ENCODE measurements around the gene PCGF3. TPM values are rescaled to one million over a fixed set of nuclear protein-coding genes. Genes with fewer than 3 reads are reported as not detected.

PCGF3 gene
- total RNA-seq, 1 experiment from 2014 or later, result 18.7 TPM

DNA sequence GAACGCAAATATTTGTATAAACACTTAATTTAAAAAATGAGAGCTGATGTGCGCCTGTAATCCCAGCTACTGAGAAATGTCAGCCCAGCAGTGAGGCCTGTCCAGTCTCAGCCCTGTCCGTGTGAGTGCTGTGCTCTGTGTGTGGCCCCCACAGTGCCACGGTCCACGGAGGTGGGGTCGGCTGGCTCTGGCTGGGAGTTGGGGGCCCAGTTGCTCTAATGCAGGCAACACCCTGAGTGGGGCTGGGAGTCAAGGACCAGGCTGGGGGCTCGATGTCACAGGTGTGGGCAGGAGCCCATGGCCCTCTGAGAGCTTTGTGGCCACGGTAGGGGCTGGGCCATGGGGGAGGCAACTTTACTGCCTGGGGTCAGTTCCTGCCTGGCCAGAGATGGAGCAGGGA is 12.8 kb downstream of the PCGF3 start:
- Histone ChIP-seq H3K9ac (ENCODE audit: low read length) (no peak overlapping the region), H3K27ac (ENCODE audit: low read length) (no peak overlapping the region), H3K9me2 (replicated peaks; ENCODE audit: insufficient read depth, low read length) (no peaks in the 10 kb centered on the region), H3K36me3 (ENCODE audit: insufficient read depth, low read length) (peaks cover 3% of the 10 kb centered on the region; the same call in 1 of the 2 replicates), H3K4me2 (ENCODE audit: low read depth, low read length, poor library complexity, severe bottlenecking) (no peak overlapping the region), H2AFZ (ENCODE audit: low read length) (no peak overlapping the region), H3K4me3 (ENCODE audit: low read length) (no peak overlapping the region), H3K27me3 (ENCODE audit: low read length) (no peaks in the 10 kb centered on the region), H3K4me1 (ENCODE audit: low read length) (no peaks in the 10 kb centered on the region), H4K20me1 (ENCODE audit: insufficient read depth, low read depth, low read length) (no peaks in the 10 kb centered on the region), H3K79me2 (ENCODE audit: low read length) (peaks cover 58% of the 10 kb centered on the region), H3K9me3 (ENCODE audit: low read length) (no peaks in the 10 kb centered on the region)
- DNase-seq, result no peak

DNA sequence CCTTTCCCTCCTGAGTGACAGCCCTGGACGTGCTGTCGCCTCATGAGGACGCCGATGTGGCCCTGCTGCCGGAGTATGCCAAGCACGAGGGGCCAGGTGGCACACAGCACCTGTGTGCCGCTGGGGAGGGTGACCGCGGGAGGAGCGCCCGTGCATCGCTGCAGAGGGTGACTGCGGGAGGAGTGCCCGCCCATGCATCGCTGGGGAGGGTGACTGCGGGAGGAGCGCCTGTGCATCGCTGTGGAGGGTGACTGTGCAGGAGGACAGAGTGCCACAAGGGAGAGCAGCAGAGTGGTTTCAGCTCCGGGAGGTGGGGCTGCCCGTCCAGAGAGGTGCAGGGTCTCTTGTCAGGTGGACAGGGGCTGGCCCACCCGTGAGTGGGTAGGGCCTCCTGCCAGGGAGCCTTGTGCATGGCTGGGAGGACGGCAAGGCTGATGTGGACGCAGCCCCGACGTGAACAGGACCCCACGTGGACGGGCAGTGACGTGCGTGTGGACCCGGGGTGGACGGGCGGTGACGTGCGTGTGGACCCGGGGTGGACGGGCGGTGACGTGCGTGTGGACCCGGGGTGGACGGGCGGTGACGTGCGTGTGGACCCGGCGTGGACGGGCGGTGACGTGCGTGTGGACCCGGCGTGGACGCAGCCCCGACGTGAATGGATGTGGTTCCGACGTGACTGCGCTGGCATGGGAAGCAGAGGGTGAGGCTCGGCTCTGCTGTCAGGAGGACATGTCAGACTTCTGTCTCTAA is 14.7 kb downstream of the PCGF3 start:
- H3K27ac ChIP-seq (ENCODE audit: low read length), result no peak overlapping the region
- no peak overlapping the region for H2AFZ ChIP-seq (ENCODE audit: low read length)
- no peak for DNase-seq
- no peaks in the 10 kb centered on the region for H3K9me2 ChIP-seq (replicated peaks; ENCODE audit: insufficient read depth, low read length)
- no peak overlapping the region for H3K9ac ChIP-seq (ENCODE audit: low read length)
- no peak overlapping the region for H3K4me2 ChIP-seq (ENCODE audit: low read depth, low read length, poor library complexity, severe bottlenecking)
- no peaks in the 10 kb centered on the region for H3K9me3 ChIP-seq (ENCODE audit: low read length)
- H3K27me3 ChIP-seq (ENCODE audit: low read length), result no peaks in the 10 kb centered on the region
- no peaks in the 10 kb centered on the region for H4K20me1 ChIP-seq (ENCODE audit: insufficient read depth, low read depth, low read length)
- no peak overlapping the region for H3K4me3 ChIP-seq (ENCODE audit: low read length)
- H3K4me1 ChIP-seq (ENCODE audit: low read length), result no peaks in the 10 kb centered on the region
- H3K79me2 ChIP-seq (ENCODE audit: low read length), result peaks cover 39% of the 10 kb centered on the region
- H3K36me3 ChIP-seq (ENCODE audit: insufficient read depth, low read length), result no peaks in the 10 kb centered on the region

DNA sequence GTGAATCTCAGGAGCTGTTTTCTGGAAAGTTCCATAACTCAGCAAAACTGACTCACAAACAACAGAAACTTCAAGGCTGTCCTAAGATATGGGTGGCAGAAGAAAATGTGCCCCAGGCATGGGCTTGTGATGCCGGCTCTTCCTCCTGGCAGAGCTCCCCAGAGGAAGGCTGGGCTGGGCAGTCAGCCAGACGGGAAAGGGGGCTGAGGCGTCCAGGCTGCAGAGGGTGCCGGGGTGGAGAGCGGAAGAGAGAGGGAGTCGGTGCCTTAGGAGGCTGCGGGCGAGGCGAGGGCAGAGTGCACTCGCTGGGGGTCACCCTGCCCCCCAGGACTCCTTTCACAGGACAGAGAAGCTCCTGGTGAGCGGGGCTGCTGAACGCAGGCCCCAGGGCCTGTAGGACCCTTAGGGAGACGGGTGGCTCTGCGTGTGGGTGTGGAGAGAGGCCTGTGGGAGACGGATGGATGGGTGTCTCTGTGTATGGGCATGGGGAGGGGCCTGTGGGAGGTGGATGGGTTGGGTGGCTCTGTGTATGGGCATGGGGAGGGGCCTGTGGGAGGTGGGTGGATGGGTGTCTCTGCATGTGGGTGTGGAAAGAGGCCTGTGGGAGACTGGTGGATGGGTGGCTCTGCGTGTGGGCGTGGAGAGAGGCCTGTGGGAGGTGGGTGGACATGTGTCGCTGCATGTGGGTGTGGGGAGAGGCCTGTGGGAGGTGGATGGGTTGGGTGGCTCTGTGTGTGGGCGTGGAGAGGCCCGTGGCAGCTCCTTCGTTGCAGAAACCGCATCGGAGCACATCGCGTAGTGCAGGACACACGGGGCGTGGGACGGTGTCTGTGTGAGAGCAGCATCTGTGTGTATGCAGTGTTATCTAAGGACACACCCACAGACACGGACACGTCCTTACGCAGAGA is 15.9 kb downstream of the PCGF3 start:
- Histone ChIP-seq H3K79me2 (ENCODE audit: low read length) (peaks cover 45% of the 10 kb centered on the region), H3K9me2 (replicated peaks; ENCODE audit: insufficient read depth, low read length) (no peaks in the 10 kb centered on the region), H3K9ac (ENCODE audit: low read length) (no peak overlapping the region), H4K20me1 (ENCODE audit: insufficient read depth, low read depth, low read length) (no peaks in the 10 kb centered on the region), H3K4me2 (ENCODE audit: low read depth, low read length, poor library complexity, severe bottlenecking) (no peak overlapping the region), H2AFZ (ENCODE audit: low read length) (no peak overlapping the region), H3K36me3 (ENCODE audit: insufficient read depth, low read length) (no peaks in the 10 kb centered on the region), H3K4me1 (ENCODE audit: low read length) (no peaks in the 10 kb centered on the region), H3K27ac (ENCODE audit: low read length) (no peak overlapping the region), H3K27me3 (ENCODE audit: low read length) (no peaks in the 10 kb centered on the region), H3K9me3 (ENCODE audit: low read length) (no peaks in the 10 kb centered on the region), H3K4me3 (ENCODE audit: low read length) (no peak overlapping the region)
- no peak for DNase-seq

DNA sequence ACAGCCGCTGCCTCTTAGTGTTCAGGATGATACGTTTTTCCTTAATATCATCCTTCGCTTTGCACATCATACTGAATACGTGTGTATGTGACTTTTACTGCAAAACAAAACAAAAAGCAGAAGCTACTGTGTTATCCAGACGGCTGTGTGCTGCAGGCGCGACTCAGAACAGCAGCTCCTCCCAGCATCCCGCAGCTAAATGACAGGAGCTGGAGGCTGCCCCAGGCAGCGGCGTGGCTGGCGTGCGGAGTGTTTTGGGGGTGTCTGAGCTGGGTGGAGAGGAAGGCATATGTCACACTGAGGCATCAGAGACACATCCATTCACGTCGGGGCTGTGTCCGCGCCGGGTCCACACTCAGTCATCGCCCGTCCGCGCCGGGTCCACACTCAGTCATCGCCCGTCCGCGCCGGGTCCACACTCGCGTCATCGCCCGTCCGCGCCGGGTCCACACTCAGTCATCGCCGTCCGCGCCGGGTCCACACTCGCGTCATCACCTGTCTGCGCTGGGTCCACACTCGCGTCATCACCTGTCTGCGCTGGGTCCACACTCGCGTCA is 16.6 kb downstream of the PCGF3 start:
- no peaks in the 10 kb centered on the region for H3K4me1 ChIP-seq (ENCODE audit: low read length)
- no peaks in the 10 kb centered on the region for H3K36me3 ChIP-seq (ENCODE audit: insufficient read depth, low read length)
- no peak overlapping the region for H3K4me2 ChIP-seq (ENCODE audit: low read depth, low read length, poor library complexity, severe bottlenecking)
- no peaks in the 10 kb centered on the region for H3K9me2 ChIP-seq (replicated peaks; ENCODE audit: insufficient read depth, low read length)
- no peaks in the 10 kb centered on the region for H3K27me3 ChIP-seq (ENCODE audit: low read length)
- no peak for DNase-seq
- H3K79me2 ChIP-seq (ENCODE audit: low read length), result peaks cover 49% of the 10 kb centered on the region
- H3K9me3 ChIP-seq (ENCODE audit: low read length), result no peaks in the 10 kb centered on the region
- H2AFZ ChIP-seq (ENCODE audit: low read length), result no peak overlapping the region
- no peaks in the 10 kb centered on the region for H4K20me1 ChIP-seq (ENCODE audit: insufficient read depth, low read depth, low read length)
- no peak overlapping the region for H3K4me3 ChIP-seq (ENCODE audit: low read length)
- no peak overlapping the region for H3K9ac ChIP-seq (ENCODE audit: low read length)
- no peak overlapping the region for H3K27ac ChIP-seq (ENCODE audit: low read length)

DNA sequence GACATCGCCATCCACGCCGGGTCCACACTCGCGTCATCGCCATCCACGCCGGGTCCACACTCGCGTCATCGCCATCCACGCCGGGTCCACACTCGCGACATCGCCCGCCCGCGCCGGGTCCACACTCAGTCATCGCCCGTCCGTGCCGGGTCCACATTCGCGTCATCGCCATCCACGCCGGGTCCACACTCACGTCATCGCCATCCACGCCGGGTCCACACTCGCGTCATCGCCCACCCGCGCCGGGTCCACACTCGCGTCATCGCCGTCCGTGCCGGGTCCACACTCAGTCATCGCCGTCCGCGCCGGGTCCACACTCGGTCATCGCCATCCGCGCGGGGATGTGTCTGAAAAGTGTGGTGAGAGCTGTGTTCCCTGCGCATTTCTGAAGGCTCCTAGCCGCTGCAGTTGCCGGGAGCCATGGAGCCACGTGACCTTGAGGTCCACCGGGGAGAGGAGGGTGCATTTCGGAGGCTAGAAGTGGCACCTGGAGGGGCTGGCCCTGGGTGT is 17.3 kb downstream of the PCGF3 start:
- Histone ChIP-seq H3K79me2 (ENCODE audit: low read length) (peaks cover 47% of the 10 kb centered on the region), H3K9me2 (replicated peaks; ENCODE audit: insufficient read depth, low read length) (no peaks in the 10 kb centered on the region), H3K4me1 (ENCODE audit: low read length) (no peaks in the 10 kb centered on the region), H3K9ac (ENCODE audit: low read length) (no peak overlapping the region), H3K4me2 (ENCODE audit: low read depth, low read length, poor library complexity, severe bottlenecking) (no peak overlapping the region), H3K27me3 (ENCODE audit: low read length) (no peaks in the 10 kb centered on the region), H3K4me3 (ENCODE audit: low read length) (no peak overlapping the region), H3K27ac (ENCODE audit: low read length) (no peak overlapping the region), H3K9me3 (ENCODE audit: low read length) (no peaks in the 10 kb centered on the region), H3K36me3 (ENCODE audit: insufficient read depth, low read length) (no peaks in the 10 kb centered on the region), H4K20me1 (ENCODE audit: insufficient read depth, low read depth, low read length) (no peaks in the 10 kb centered on the region), H2AFZ (ENCODE audit: low read length) (no peak overlapping the region)
- no peak for DNase-seq

DNA sequence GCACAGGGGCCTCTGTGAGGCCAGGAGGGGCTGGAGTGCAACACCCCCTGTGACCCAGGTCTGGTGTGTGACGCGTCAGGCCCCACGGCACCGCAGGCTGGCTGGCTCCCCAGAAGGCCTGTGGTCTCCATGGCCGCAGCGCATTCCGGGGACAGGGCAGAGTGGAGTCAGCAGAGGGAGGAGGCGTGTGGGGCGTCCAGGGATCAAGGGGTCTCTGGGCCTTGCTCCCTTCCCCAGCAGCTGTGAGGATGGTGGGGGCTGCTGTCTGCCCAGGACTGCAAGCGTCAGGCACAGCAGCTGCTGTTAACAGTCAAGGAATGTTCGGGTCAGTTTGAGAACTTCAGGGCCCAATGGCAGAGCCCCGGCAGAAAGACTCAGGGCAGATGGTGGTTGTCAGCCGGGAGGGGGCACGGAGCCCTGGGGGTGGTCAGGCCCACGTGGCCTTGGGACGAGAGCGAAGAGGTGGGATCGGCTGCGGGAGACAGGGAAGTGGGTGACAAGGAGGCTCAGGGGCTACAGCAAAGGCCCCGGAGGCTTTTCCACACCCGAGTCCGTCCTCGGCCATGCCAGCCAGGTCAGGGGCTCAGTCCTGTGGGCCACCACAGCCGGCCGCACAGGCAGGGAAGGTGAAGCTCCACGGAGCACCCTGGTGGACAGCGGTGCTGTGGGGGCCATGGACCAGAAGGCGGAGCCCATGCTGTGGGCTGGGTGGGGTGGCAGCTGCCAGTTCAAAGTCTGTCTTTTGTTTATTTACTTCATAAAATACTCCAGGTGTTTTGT is 18.3 kb downstream of the PCGF3 start:
- Histone ChIP-seq H3K79me2 (ENCODE audit: low read length) (peaks cover 42% of the 10 kb centered on the region), H3K9me3 (ENCODE audit: low read length) (no peaks in the 10 kb centered on the region), H3K27me3 (ENCODE audit: low read length) (no peaks in the 10 kb centered on the region), H3K4me2 (ENCODE audit: low read depth, low read length, poor library complexity, severe bottlenecking) (no peak overlapping the region), H3K36me3 (ENCODE audit: insufficient read depth, low read length) (no peaks in the 10 kb centered on the region), H3K9ac (ENCODE audit: low read length) (no peak overlapping the region), H3K4me1 (ENCODE audit: low read length) (no peaks in the 10 kb centered on the region), H3K9me2 (replicated peaks; ENCODE audit: insufficient read depth, low read length) (no peaks in the 10 kb centered on the region), H2AFZ (ENCODE audit: low read length) (no peak overlapping the region), H3K4me3 (ENCODE audit: low read length) (no peak overlapping the region), H4K20me1 (ENCODE audit: insufficient read depth, low read depth, low read length) (no peaks in the 10 kb centered on the region), H3K27ac (ENCODE audit: low read length) (no peak overlapping the region)
- no peak for DNase-seq

DNA sequence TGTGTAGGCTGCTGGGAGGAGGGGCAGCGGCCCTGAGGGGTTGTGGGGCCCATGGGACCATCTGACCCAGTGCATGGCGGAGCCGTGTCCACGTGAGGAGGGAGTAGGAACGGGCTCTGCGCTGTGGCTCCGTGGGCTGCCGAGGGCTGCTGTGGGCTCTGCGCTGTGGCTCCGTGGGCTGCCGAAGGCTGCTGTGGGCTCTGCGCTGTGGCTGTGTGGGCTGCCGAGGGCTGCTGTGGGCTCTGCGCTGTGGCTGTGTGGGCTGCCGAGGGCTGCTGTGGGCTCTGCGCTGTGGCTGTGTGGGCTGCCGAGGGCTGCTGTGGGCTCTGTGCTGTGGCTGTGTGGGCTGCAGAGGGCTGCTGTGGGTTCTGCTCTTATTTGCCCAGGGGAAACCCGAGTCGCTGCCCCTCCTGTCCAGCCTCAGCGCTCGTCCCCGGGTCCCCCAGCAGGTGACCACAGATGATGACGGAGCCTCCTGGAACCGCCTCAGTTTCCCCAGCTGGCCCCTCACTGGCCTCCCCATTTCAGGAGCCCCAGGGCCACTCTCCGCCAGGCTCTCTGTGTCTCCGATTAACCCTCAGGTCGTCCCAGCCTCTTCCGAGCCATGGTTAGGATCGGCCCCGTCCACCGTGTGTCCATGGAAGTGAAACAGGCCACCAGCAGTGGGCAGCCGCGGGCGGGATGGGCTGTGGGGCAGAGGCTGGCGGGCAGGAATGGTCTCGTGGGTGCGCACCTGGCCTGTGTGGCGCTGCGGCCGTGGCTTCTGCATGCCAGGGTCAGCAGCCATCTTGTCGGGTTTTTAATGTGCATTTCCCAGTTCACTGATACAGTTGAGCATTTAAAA is 20.0 kb downstream of the PCGF3 start:
- no peak overlapping the region for H2AFZ ChIP-seq (ENCODE audit: low read length)
- no peaks in the 10 kb centered on the region for H3K4me1 ChIP-seq (ENCODE audit: low read length)
- no peak for DNase-seq
- H3K27ac ChIP-seq (ENCODE audit: low read length), result no peak overlapping the region
- no peaks in the 10 kb centered on the region; the same call in 1 of the 2 replicates for H3K36me3 ChIP-seq (ENCODE audit: insufficient read depth, low read length)
- no peak overlapping the region for H3K4me2 ChIP-seq (ENCODE audit: low read depth, low read length, poor library complexity, severe bottlenecking)
- H3K9me2 ChIP-seq (replicated peaks; ENCODE audit: insufficient read depth, low read length), result no peaks in the 10 kb centered on the region
- H4K20me1 ChIP-seq (ENCODE audit: insufficient read depth, low read depth, low read length), result no peaks in the 10 kb centered on the region
- no peaks in the 10 kb centered on the region for H3K27me3 ChIP-seq (ENCODE audit: low read length)
- H3K9me3 ChIP-seq (ENCODE audit: low read length), result no peaks in the 10 kb centered on the region
- no peak overlapping the region for H3K4me3 ChIP-seq (ENCODE audit: low read length)
- H3K79me2 ChIP-seq (ENCODE audit: low read length), result peaks cover 28% of the 10 kb centered on the region
- no peak overlapping the region for H3K9ac ChIP-seq (ENCODE audit: low read length)

Measured in Karpas-422 (cell line).